AG08395 (cell line): ENCODE measurements around the gene TUT4.
A peak's percentile ranks its signal among the peaks of the same experiment; 100 is the strongest.

Experiments used
- DNase-seq: peaks from one replicate; pipeline ENCODE4 v3.0.0; 2012; ENCODE audit warnings: mixed read lengths, low spot score

TUT4 gene

GRCh38 chr1:52574594-52574993 lies 21.7 kb upstream of the TUT4 start:
- DNase-seq: peak; percentile 93

DNA sequence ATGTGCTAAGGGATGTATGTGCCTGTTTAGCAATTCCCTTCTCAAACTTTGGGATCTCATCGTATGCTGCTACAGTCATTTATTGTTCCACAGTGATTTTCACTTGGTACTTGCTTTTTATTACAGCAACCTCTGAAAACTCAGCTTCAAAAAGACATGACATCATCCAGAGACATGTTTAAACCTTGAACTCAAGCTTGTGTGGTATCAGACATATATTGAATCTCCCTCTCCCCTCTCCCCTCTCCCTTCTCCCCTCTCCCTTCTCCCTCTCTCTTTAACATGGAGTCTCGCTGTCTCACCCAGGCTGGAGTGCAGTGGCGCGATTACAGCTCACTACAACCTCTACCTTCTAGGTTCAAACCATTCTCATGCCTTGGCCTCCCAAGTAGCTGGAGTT lies 19.5 kb upstream of the TUT4 start:
- DNase-seq: no peak

DNA sequence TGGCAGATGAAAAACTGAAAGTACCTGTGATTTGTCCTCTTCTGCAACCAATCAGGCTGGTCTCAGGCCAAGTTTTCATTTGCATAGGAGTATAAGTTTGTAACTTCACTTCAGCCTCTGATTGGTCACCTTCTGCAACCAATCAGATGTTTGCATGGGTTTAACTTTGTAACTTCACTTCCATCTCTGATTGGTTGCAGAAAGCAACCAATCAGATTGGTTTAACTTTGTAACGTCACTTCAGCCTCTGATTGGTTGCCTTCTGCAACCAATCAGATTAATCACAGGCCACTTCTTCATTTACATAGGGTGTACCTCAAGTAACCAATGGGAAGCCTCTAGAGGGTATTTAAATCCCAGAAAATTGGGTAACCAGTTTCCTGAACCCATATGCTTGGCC lies 18.9 kb upstream of the TUT4 start:
- DNase-seq: no peak

DNA sequence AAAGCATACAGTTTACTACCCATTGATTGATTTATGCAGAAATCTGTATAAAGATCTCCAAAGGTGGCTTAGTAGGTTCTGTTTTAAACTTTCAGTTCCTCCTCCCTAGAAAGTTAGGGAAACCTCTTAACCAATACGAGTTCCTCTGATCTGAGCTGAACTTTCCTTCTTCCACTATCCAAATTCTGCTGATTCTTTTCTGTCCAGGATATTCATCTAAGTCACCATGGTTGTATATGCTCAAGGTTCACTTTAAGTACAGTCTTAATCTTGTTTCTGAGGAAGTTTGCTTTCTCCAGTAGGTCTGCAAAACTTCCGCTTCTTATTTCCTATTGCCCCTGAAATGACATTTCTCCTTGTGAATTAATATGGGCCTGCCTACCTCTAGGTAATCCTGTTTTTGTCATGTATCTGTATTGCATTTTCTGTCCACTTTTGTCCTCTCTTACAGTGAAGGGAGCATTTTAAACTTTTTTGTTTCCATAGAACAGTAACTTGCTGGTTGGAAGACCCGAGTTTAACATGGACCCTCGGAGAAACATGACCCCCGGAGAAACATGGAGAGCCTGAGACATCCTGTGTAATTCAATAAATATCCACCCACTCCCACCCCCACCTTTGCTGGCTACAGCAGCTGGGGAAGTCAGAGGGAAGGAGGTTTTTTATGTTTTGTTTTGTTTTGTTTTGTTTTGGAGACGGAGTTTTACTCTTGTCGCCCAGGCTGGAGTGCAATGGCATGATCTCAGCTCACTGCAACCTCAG lies 16.7 kb upstream of the TUT4 start:
- DNase-seq: no peak

DNA sequence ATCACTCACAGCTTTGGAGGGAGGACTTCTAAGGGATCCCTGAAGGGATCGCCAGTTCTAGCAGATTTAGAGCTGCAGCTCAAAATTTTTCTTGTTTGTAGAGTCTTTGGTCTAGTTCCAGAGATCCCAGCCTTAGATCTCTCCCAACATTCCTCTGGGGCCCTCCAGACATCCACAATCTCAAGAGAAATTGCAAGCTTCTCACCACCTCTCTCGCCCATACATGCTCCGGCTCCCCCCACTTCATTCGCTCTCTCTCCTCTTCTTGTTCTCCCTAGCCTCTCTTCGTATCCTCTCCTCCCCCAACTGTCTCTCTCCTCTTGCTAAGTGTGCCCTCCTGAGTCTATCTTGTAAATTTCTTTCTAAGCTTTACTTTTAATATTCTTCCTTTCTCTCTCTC lies 15.1 kb upstream of the TUT4 start:
- no peak for DNase-seq

DNA sequence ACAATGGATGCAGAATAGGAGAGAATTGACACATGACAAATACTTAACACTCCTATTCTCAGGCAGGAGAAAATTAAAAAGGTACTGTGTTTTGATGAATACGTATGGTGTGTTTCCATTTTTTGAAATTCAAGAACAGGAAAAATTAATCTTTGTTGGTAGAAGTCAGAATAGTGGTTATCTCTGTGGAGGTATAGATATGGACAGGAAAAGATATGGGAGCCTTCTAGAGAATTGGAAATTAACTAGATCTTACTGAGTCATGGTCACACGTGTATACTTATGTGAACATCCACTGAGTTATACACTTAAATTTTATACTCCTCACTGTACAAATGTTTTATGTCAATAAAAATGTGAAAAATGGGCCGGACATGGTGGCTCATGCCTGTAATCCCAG lies 9.9 kb upstream of the TUT4 start:
- DNase-seq: no peak

DNA sequence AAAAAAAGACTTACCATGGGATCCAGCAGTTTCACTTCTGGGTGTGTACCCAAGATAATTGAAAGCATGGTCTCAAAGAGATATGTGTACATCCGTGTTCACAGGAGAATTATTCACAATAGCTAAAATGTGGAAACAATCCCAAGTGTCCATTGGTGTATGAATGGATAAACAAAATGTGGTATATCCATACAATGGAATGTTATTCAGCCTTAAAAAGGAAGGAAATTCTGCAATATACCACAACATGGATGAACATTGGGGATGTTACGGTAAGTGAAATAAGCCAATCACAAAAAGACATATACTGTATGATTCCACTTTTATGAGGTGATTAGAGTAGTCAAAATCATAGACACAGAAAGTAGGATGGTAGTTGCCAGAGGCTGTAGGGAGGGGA lies 7.0 kb upstream of the TUT4 start:
- DNase-seq: no peak

- no peak for DNase-seq
Measured at GRCh38 chr1:52558941-52559340, 6.0 kb upstream of the TUT4 start.

DNA sequence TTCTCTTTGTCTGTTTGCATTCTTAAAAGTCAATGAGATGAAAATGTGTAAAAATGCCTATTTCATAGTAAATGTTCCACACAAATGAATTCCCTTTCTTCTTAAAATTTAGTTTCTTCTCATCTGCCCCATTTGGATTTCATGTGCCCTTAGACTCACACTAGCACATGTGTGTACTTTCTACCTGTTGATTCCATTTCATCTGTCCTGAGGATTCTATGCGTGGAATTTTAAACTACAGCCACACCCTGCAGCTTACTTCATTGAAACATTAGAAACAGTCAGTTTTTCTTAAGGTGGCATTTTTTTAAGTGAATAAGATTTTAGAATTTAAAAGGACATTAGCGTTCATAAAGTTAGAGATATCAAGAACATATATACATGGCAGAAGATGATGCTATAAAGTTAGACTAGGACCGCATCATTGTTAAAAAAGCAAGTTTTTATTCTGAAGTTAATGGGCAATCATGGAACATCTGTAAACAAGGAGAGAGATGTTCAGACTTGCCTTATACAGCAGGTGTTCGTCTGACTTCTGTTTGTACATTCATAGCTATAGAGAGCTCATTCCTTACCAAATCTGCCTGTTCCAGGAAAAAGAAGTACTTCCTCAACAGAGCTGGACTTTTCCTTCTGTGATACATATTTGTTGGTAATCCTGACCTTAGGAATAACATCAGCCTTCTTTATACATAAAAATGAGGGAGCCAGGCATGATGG lies 3.9 kb upstream of the TUT4 start:
- DNase-seq: no peak

DNA sequence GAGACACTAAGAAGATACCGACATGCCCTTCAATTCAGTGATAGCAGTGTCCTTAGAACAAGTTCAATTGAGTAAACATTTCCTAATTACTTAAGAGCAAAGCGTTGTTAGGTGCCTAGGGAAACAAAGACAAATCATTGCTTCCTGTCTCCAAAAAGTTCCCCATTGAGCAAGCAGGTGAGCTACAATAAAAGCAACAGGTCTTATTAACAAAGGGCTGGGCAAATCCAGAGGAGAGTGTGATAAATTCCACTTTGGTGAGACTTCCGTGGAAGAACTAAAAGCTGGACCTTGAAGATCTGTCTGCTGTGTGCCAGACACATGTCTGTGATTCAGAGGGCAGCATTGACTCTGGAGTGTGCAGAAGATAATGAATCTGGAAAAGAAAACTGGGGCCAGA lies 1.9 kb upstream of the TUT4 start:
- no peak for DNase-seq

DNA sequence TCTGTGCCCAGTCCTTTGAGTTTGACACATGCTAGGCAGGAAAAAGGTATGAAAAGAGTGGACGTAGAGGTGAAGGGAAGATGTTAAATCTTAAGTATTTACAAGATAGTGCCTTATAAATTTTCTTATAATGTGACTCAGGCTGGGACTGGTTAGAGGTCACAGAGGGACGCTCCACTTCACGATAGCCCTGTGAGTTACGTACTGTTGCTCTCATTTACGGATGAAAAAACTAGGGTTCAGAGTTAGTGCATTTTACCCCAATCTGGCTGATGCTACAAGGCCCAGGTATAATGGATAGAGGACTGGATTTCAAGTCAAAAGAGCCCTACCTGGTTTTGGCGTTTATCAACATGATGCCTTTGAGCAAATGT lies 1.4 kb upstream of the TUT4 start:
- no peak for DNase-seq

- DNase-seq: peak; percentile 90
Measured at GRCh38 chr1:52553362-52554266, 722 bp upstream of the TUT4 start.

DNA sequence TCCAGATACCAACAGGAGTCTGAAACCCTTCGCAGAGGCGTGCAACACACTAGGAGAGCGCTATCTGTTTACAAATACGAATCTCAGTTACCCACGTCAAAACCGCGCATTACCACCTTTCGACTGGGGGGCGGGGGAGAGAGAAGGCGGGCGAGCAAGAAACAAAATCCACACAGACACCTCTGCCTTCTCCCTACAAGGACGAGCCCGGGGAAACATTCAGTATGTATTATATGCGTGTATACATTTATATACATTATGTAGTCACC lies 722 bp downstream of the TUT4 start:
- peak; percentile 28 for DNase-seq

GRCh38 chr1:52551507-52552235 lies 1.2 kb downstream of the TUT4 start:
- DNase-seq: no peak

GRCh38 chr1:52550447-52550846 lies 2.4 kb downstream of the TUT4 start:
- no peak for DNase-seq

DNA sequence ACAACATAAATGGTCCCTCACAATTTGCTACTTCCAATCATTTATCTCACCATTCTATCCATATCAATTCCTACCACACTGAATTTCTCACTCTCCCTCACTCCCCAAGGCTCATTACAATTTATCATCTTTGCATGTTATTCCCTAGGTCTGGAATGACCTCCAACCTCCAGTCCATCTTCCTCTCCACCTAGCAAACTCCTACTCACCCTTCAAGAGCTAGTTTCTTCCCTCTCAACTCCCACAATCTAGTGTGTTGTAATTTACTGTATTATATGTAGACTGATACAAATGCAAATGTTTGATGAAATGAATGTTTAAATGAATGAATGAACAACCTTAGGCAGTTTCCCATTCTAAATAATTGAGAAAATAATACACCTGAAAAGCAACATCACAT lies 3.6 kb downstream of the TUT4 start:
- DNase-seq: no peak

GRCh38 chr1:52546852-52547251 lies 6.0 kb downstream of the TUT4 start:
- DNase-seq: no peak

DNA sequence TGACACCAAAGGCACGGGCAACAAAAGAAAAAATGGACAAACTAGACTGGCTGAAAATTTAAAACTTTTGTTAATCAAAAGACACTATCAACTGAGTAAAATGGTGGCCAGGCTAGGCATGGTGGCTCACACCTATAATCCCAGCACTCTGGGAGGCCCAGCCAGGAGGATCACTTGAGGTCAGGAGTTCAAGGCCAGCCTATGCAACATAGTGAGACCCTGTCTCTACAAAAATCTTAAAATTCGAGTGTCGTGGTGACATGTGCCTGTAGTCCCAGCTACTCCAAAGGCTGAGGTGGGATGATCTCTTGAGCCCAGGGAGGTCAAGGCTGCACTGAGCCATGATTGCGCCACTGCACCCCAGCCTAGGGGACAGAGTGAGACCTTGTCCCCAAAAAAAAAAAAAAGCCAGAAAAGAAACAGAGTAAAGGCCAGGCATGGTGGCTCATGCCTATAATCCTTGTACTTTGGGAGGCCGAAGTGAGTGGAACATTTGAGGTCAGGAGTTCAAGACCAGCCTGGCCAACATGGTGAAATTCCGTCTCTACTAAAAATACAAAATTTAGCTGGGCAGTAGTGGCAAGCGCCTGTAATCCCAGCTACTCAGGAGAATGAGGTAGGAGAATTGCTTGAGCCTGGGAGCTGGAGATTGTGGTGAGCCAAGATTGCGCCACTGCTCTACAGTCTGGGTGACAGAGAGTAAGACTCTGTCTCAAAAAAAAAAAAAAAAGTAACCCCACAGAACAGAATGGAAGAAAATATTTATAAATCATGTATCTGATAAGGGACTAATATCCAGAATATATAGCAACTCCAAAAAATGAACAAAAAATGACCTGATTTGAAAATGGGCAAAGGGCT lies 8.0 kb downstream of the TUT4 start:
- no peak for DNase-seq

DNA sequence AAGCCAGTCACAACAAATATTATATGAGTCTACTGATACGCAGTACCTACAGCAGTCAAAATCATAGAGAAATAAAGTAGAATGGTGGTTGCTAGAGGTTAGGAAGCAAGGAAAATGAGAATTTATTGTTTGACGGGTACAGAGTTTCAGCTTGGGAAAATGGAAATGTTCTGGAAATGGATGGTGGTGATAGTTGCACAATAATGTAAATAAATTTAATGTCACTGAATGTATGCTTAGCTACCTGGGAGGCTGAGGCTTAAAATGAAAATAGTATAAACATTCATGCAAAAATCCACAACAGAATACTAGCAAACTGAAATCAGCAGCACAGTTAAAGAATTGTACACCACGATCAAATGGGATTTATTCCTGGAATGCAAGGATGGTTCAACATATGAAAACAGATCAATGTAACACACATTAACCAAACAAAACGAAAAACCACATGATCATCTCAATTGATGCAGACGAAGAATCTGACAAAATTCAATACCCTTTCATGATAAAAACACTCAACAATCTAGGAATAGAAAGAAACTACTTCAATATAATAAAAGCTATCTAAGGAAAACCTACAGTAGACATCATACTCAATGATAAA lies 10.7 kb downstream of the TUT4 start:
- no peak for DNase-seq

- peak; percentile 21 for DNase-seq
Measured at GRCh38 chr1:52534928-52535764, 17.7 kb downstream of the TUT4 start.
